GM19397 (cell line): Measurements from ENCODE around the gene WNK4.

Experiments used
- ATAC-seq: cut with Tn5 transposase; IDR thresholded peaks from one replicate; pipeline ENCODE4 v1.9.1; 2021; ENCODE audit warnings: mild to moderate bottlenecking, moderate library complexity; ENCODE audit not compliant: unreplicated experiment

The WNK4 gene

DNA sequence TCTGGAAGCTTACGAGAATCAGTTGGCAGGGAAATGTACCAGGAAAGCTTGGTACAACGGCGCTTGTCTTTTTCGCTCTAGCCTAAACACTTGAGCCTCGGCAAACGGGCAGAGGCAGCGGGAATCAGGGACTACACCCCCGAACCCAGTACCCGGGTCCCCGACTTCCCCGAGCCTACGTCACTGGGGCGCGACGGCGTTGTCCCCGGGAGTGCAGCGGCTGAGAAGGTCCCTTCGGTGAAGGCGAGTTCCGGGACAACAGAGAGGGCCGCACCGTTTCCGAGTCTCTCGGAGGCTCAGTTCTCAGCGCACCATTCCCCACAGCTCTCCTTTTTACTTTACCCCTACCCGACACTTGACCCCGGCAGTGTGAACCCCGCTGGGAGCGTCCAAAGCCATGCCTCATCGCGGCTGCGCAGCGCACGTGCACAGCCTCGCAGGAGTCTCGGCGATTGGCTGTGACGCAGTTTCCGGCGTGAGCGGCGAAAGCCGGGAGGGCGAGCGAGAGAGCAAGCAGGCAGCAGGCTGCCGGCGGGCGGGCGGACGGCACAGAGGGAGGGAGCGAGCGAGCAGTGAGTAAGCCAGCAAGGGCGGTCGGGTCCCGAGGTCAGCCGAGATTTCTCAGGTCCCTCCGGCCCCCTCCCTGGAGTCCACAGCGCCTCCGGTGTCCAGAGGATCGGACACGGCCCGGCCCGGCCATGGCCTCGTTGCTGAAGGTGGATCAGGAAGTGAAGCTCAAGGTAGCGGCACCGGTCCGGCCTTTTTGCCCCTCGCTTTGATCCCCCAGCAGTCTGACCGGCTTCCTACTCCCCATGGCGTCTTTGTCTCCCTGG lies 52.7 kb downstream of the WNK4 start, which contains the start of gene PSME3:
TSS of gene PSME3 (plus strand) at position 464 of the 833 bp plus-strand sequence. CDS start at position 699, 235 bp downstream.
- ATAC-seq: peak; percentile 92

DNA sequence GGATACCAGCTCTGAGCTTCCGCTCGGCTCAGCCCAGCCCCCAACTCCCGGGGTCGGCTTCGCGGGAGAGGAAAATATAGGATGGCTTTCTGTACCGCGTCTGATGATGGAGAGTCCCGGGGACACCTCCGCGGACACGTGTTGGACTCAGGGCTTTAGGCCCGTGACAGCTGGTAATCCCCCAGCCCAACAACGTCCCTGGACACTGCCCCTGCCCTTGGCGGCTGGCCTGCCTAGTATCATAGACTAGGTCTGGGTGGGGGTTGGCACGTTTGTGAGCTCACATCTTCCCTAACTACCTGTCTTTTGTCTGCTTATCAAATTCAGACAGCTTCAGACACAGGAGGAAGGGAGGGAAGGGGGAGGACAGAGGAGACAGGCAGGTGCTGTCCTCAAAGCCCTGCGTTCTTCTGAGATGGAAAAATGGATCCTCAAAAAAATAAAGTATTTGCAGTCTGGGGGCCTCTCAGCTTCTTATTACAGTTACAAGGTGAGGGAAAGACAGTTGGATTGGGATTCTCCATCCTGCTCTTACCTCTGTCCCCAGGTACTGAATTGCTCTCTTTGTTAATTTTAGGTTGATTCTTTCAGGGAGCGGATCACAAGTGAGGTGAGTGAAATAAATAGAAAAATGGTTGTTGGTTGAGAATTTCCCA lies 53.5 kb downstream of the WNK4 start:
- no peak for ATAC-seq

DNA sequence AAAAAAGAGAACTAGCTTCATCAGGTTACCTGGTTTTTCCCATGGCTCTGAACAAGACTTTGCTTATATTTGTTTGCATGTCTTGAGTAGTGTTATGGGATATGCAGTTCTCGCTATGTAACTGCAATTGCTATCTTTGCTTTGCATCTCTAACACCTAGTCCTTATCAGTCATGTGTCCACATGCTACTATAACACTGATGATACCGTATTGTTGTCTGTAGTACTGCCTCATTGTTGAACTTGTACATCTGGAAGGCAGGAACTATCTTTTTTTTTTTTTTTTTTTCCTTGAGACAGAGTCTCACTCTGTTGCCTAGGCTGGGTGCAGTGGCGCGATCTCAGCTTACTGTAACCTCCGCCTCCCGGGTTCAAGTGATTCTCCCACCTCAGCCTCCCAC lies 55.3 kb downstream of the WNK4 start:
- no peak for ATAC-seq

DNA sequence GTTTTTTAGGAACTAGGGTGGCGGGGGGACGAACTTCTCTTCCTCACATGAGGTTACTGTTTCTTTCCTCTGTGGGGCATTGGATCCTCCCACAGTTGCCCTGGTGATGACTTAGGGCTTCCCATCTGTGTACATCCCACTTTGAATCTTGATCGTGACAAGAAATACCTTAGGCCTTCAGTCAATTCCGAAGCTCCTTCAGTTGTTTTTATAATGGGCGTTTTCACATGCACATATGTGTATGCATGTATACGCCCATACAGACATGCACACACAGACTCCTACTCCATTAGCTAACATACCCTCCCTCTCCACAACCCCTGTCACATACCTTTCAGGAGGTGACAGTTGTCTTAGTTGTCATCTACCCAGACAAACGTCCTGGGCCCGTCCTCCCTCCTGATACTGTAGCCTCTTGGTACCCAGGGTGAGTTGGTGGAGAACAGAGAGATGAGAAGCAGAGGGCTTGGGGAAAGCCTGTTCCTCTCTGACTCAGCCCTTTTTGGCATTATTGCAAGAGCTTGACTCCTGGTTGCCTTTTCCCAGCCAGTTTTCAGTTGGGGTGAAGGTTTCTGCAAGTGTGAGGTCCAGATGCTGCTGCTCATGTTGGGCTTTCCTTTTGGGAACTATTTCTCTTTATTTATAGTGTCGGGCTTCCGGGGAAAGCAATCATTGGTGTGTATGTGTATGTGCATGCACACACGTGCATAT lies 61.7 kb downstream of the WNK4 start:
- no peak for ATAC-seq

DNA sequence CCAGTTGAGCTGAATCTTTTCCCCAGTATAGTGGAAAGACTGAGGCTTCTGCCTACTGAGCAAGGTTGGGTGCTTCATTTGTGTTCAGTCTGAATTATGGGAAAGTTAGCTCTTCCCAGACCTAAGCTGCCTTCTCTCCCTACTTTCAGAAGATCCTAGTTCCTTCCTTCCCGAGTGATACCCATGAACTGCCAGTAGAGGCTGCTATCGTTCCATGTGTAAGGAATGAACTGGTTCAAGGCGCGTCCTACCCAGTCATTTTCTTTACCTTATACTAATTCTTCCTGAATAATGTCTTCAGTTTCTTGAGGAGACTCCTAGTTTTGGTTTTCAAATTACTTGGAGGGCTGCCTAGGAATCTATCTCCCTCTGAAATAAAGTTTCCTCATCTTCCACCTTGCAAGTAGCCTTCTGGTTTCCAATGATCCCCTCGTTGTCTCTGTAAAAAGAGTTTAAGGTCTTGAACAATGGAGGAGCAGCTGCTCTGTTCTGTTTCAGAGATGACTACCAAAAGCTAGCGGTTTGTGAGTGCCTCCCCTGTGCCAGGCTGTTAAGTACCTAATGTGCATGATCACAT lies 63.0 kb downstream of the WNK4 start:
- ATAC-seq: no peak

DNA sequence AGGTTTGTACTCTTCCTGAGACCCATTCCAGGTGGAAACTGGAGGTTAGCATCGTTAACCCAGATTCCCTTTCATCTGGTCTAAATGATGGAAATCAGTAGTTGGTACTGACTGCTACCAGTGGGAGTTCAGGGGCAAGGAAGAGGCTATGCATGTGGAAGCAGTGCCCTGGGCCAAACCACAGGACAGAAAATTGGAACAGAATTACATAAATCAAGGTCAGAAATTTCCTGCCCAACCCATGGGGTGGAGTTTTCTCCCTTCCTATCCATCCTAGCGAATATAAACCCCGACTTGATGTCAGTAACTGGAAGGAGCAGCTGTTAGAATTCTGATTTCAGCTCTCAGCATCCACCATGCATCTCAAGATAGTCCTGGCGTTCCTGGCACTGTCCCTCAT lies 63.9 kb downstream of the WNK4 start, which contains the start of gene AOC2:
TSS of gene AOC2 (plus strand) at position 310 of the 400 bp plus-strand sequence. CDS start at position 357, 47 bp downstream.
- ATAC-seq: no peak

DNA sequence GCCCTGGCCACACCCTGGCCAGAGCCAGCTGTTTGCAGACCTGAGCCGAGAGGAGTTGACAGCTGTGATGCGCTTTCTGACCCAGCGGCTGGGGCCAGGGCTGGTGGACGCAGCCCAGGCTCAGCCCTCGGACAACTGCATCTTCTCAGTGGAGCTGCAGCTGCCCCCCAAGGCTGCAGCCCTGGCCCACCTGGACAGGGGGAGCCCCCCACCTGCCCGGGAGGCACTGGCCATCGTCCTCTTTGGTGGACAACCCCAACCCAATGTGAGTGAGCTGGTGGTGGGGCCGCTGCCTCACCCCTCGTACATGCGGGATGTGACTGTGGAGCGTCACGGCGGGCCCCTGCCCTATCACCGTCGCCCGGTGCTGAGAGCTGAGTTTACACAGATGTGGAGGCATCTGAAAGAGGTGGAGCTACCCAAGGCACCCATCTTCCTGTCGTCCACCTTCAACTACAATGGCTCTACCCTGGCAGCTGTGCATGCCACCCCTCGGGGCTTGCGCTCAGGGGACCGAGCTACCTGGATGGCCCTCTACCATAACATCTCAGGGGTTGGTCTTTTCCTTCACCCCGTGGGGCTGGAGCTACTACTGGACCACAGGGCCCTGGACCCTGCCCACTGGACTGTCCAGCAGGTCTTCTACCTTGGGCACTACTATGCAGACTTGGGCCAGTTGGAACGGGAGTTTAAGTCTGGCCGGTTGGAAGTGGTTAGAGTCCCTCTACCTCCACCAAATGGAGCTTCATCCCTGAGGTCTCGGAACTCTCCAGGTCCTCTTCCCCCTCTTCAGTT lies 64.5 kb downstream of the WNK4 start:
- no peak for ATAC-seq

DNA sequence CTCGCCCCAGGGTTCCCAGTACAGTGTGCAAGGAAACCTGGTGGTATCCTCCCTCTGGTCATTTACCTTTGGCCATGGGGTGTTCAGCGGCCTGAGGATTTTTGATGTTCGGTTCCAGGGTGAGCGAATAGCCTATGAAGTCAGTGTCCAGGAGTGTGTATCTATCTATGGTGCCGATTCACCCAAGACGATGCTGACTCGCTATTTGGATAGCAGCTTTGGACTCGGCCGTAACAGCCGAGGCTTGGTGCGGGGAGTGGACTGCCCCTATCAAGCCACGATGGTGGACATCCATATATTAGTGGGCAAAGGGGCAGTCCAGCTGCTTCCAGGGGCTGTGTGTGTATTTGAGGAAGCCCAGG lies 65.1 kb downstream of the WNK4 start:
- no peak for ATAC-seq

DNA sequence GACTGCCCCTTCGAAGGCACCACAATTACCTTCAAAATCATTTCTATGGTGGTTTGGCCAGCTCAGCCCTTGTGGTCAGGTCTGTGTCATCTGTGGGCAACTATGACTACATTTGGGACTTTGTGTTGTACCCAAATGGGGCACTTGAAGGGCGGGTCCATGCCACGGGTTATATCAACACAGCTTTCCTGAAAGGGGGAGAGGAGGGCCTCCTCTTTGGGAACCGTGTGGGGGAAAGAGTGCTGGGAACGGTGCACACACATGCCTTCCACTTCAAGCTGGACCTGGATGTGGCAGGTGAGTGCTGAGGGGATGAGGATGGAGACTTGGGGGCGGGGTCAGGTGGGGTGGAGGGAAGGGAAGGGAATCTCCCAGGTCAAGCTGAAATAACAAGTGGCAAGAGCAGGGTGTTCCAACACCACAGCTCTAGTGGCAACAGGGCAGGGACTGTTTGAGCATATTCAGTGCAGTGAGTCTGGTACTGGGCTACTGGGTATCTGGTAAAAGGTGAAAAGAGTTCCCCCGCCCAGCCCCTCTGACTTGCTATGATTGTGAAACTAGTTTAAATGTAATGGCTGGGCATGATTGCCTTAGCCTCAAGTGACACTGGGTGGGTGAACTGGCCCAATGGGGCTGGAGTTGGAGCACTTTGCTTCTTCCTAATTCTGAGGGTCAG lies 65.6 kb downstream of the WNK4 start:
- ATAC-seq: no peak
